Osteoblast (primary cell): Measurements from ENCODE around the gene TMPRSS7. TPM values are rescaled to one million over a fixed set of nuclear protein-coding genes. Genes with fewer than 3 reads are reported as not detected.

Source experiments
- DNase-seq: peaks from one replicate; pipeline ENCODE4 v3.0.0; 2011; ENCODE audit warnings: low spot score, mixed read lengths; ENCODE audit not compliant: insufficient read length; ENCODE audit errors: missing footprints
- H2AFZ ChIP-seq: 2 replicates; pipeline ENCODE4 v1.6.0; 2011; ENCODE audit warnings: mild to moderate bottlenecking, low read length
- H3K27ac ChIP-seq: 2 replicates; pipeline ENCODE4 v1.5.1; 2011; ENCODE audit warnings: mild to moderate bottlenecking, low read depth, low read length, moderate library complexity
- H3K27me3 ChIP-seq: 2 replicates; pipeline ENCODE4 v1.6.0; 2012; ENCODE audit warnings: mild to moderate bottlenecking, control low read depth, inconsistent platforms, low read length, moderate library complexity; ENCODE audit not compliant: insufficient read depth
- H3K36me3 ChIP-seq: 2 replicates; pipeline ENCODE4 v1.5.1; 2011; ENCODE audit warnings: mild to moderate bottlenecking, low read length, control low read depth, moderate library complexity; ENCODE audit not compliant: insufficient read depth
- H3K4me1 ChIP-seq: 2 replicates; pipeline ENCODE4 v1.5.1; 2011; ENCODE audit warnings: mild to moderate bottlenecking, low read length, control low read depth, moderate library complexity; ENCODE audit not compliant: insufficient read depth
- H3K4me2 ChIP-seq: 2 replicates; pipeline ENCODE4 v1.6.0; 2011; ENCODE audit warnings: mild to moderate bottlenecking, low read length; ENCODE audit not compliant: insufficient read depth
- H3K4me3 ChIP-seq: fragments of 200-600 bp; sonication (generic); 3 replicates; pipeline ENCODE4 v1.5.1; 2012; ENCODE audit warnings: mild to moderate bottlenecking, low read length, inconsistent platforms; ENCODE audit not compliant: insufficient read depth
- H3K79me2 ChIP-seq: 2 replicates; pipeline ENCODE4 v1.6.0; 2012; ENCODE audit warnings: mild to moderate bottlenecking, low read length, control low read depth, inconsistent platforms; ENCODE audit not compliant: insufficient read depth
- H3K9me3 ChIP-seq: 2 replicates; pipeline ENCODE4 v1.5.1; 2011; ENCODE audit warnings: low read depth, low read length, control low read depth
- H4K20me1 ChIP-seq: 2 replicates; pipeline ENCODE4 v1.6.0; 2012; ENCODE audit warnings: mild to moderate bottlenecking, low read length, control low read depth; ENCODE audit not compliant: insufficient read depth
- total RNA-seq: library from RNA; depleted of rRNA; stranded (reverse); fragments of >200 nt; gene quantifications from 2 replicates; pipeline ENCODE4 v1.2.3, GENCODE V29; 2012
- TF ChIP-seq, protein P1 (sequence below): IDR thresholded peaks from 2 replicates; pipeline ENCODE4 v1.5.1; 2011; ENCODE audit warnings: mild to moderate bottlenecking, low read depth, low read length, moderate library complexity; ENCODE audit errors: extremely low read depth

TMPRSS7 gene
- total RNA-seq, 1 donor = not detected

DNA sequence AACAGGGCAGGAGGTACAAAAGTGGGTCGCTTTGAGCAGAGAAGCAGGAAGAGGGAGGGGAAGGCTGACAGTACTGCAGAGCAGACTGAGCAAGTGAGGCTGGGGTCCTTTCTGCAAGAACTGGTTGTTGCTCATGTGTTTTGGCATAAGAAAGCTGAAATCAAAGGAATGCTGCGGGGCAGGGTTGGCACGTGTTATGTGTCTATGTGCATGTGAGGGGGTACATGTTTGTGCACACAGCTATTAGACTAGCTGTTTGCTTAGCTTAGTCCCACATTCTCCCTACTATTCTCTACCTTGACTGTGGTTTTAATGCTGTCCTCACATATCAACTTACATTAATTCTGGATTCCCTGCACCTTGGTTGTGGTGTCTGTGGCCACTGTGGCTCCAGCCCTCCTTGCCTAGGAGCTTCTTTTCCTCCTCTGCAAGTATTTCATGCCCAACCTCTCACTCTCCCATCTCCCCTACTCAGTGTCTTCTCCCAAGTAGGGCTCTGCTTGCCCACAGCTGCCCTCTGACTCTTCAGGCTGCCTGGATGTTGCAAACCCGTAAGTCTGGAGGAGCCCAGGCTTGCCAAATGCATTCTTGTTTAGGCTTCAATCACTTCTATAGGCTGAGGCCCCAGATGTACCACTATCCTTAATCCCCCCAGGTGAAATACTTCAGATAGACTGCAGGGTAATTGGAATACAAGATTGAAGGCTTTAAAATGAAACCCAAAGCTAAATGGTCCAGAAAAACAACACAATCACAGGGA is 31.0 kb upstream of the TMPRSS7 start:
- no peaks in the 10 kb centered on the region for H4K20me1 ChIP-seq
- no peak overlapping the region for H2AFZ ChIP-seq
- H3K4me1 ChIP-seq = peaks cover 34% of the 10 kb centered on the region

DNA sequence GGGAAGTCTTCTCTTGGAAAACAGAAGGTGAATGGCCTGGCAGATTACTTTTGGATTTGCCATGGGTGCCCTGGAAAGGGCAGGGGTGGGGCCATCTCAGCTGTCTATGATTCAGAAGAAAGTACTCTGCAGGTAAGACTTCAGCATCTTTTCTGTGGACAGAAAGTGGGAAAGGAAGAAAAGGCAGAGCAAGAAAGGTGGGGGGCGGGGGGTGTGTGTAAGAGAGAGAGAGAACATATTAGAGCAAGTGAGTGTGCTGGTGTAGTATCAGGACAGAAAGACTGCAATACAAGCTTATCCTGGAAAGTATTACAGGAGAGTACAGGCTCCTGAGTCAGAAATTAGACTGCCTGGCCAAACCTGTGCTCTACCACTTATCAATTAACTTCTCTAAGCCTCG is 30.3 kb upstream of the TMPRSS7 start:
- Histone ChIP-seq H3K9me3 (no peaks in the 10 kb centered on the region), H3K27ac (no peak overlapping the region), H3K4me1 (peaks cover 30% of the 10 kb centered on the region), H3K79me2 (no peaks in the 10 kb centered on the region), H4K20me1 (no peaks in the 10 kb centered on the region), H3K4me3 (no peak overlapping the region), H3K4me2 (no peak overlapping the region), H3K27me3 (no peaks in the 10 kb centered on the region), H2AFZ (no peak overlapping the region), H3K36me3 (no peaks in the 10 kb centered on the region)
- TF ChIP-seq, protein P1, sequence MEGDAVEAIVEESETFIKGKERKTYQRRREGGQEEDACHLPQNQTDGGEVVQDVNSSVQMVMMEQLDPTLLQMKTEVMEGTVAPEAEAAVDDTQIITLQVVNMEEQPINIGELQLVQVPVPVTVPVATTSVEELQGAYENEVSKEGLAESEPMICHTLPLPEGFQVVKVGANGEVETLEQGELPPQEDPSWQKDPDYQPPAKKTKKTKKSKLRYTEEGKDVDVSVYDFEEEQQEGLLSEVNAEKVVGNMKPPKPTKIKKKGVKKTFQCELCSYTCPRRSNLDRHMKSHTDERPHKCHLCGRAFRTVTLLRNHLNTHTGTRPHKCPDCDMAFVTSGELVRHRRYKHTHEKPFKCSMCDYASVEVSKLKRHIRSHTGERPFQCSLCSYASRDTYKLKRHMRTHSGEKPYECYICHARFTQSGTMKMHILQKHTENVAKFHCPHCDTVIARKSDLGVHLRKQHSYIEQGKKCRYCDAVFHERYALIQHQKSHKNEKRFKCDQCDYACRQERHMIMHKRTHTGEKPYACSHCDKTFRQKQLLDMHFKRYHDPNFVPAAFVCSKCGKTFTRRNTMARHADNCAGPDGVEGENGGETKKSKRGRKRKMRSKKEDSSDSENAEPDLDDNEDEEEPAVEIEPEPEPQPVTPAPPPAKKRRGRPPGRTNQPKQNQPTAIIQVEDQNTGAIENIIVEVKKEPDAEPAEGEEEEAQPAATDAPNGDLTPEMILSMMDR = no peak
- no peak for DNase-seq

More for the DNA sequence above, 31.0 kb upstream of the TMPRSS7 start:
- Histone ChIP-seq H3K4me3 (no peak overlapping the region), H3K4me2 (no peak overlapping the region), H3K9me3 (no peaks in the 10 kb centered on the region), H3K27me3 (no peaks in the 10 kb centered on the region), H3K79me2 (no peaks in the 10 kb centered on the region), H3K27ac (no peak overlapping the region), H3K36me3 (no peaks in the 10 kb centered on the region)
- peak; percentile 64 for DNase-seq
- TF ChIP-seq, protein P1 = no peak

DNA sequence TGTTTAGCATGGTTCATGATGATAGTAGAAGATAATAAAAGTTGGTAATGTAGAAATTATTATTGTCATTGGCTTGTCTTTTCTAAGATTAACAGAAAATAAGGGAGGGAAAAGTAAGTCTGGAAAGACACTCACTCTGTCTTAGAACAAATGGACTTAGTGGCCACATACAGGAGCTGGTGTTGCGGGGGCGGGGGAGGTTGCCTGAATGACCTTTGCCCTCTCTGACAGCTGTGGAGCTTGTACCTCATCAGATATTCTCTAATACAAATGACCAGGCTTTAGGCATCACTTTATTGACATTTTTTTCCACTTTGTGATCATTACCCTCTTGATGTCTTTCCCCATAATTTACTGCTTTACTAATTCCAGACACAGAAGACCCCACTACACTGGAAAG is 29.9 kb upstream of the TMPRSS7 start:
- TF ChIP-seq, protein P1 = no peak

DNA sequence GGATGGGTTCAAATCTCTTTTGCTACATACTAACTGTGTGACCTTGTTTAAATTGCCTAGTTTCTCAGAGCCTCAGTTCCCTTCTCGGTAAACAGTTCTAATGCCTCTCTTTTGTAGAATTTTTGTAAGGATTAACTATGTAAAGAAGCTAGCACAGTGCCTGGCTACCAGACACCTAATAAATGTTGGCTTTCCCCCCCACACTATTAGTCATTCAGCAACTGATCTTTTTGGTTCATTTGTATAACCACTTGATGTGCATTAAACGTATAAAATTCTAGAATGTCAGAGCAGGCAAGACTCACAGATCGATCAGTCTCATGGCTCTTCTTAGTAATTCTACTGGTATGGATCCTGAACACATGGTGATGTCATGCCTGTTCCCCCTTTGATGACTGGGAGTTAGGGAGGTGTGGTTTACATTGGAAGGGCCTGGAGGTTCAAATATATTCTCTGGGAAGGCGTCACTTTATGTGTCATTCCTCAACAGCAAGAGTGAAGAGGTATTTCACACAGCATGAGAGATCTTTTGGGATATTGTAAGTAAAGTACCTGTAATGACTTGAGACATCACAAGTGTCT is 29.4 kb upstream of the TMPRSS7 start:
- Histone ChIP-seq H4K20me1 (no peaks in the 10 kb centered on the region), H2AFZ (peak overlapping the region; percentile 39), H3K9me3 (no peaks in the 10 kb centered on the region), H3K36me3 (no peaks in the 10 kb centered on the region), H3K4me2 (no peak overlapping the region), H3K27me3 (no peaks in the 10 kb centered on the region), H3K4me3 (no peak overlapping the region), H3K27ac (no peak overlapping the region), H3K79me2 (no peaks in the 10 kb centered on the region), H3K4me1 (peaks cover 30% of the 10 kb centered on the region)
- no peak for DNase-seq
- TF ChIP-seq, protein P1 = no peak

More for the DNA sequence above, 29.9 kb upstream of the TMPRSS7 start:
- no peak overlapping the region for H3K4me2 ChIP-seq
- no peaks in the 10 kb centered on the region for H3K79me2 ChIP-seq
- H2AFZ ChIP-seq = no peak overlapping the region
- H3K4me1 ChIP-seq = peaks cover 30% of the 10 kb centered on the region
- H3K9me3 ChIP-seq = no peaks in the 10 kb centered on the region
- no peaks in the 10 kb centered on the region for H3K36me3 ChIP-seq
- no peak overlapping the region for H3K4me3 ChIP-seq
- no peaks in the 10 kb centered on the region for H3K27me3 ChIP-seq
- no peak for DNase-seq
- H4K20me1 ChIP-seq = no peaks in the 10 kb centered on the region
- H3K27ac ChIP-seq = no peak overlapping the region
